ENCODE measurements around the gene LEMD1. TPM values are rescaled to one million over a fixed set of nuclear protein-coding genes. Genes with fewer than 3 reads are reported as not detected.

LEMD1 gene
- total RNA-seq, 1 donor: not detected

DNA sequence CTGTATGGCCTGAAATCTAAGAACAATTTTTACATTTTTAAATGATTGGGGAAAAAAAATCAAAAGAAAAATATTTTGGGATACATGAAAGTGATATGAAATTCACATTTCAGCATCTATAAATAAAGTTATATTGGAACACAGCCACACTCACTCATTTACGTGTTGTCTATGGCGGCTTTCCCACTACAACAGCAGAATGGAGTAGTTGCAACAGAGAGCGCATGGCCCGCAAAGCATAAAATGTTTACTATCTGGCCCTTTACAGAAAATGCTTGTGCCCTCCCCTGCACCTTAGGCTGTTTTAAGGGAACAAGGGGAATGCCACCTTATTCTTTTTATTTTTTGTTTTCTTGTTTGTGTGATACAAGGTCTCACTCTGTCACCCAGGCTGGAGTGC lies 68.7 kb downstream of the LEMD1 start:
- no peak for DNase-seq (ENCODE audit: insufficient read length, low spot score, missing footprints)
- no peak overlapping the region for H3K4me2 ChIP-seq (ENCODE audit: insufficient read depth, low read length)
- H3K79me2 ChIP-seq (ENCODE audit: insufficient read depth, low read length): no peaks in the 10 kb centered on the region
- no peaks in the 10 kb centered on the region for H3K9me3 ChIP-seq (ENCODE audit: low read depth, low read length)
- H3K27me3 ChIP-seq (ENCODE audit: insufficient read depth, low read length): peaks cover 22% of the 10 kb centered on the region
- no peaks in the 10 kb centered on the region for H4K20me1 ChIP-seq (ENCODE audit: insufficient read depth, low read length)
- no peak overlapping the region for H3K27ac ChIP-seq (ENCODE audit: low read depth, low read length)
- no peak overlapping the region for H2AFZ ChIP-seq (ENCODE audit: low read length)
- H3K4me1 ChIP-seq (ENCODE audit: insufficient read depth, low read length): peaks cover 8% of the 10 kb centered on the region
- no peaks in the 10 kb centered on the region for H3K36me3 ChIP-seq (ENCODE audit: insufficient read depth, low read length)
- TF ChIP-seq, protein P1, sequence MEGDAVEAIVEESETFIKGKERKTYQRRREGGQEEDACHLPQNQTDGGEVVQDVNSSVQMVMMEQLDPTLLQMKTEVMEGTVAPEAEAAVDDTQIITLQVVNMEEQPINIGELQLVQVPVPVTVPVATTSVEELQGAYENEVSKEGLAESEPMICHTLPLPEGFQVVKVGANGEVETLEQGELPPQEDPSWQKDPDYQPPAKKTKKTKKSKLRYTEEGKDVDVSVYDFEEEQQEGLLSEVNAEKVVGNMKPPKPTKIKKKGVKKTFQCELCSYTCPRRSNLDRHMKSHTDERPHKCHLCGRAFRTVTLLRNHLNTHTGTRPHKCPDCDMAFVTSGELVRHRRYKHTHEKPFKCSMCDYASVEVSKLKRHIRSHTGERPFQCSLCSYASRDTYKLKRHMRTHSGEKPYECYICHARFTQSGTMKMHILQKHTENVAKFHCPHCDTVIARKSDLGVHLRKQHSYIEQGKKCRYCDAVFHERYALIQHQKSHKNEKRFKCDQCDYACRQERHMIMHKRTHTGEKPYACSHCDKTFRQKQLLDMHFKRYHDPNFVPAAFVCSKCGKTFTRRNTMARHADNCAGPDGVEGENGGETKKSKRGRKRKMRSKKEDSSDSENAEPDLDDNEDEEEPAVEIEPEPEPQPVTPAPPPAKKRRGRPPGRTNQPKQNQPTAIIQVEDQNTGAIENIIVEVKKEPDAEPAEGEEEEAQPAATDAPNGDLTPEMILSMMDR (IDR thresholded peaks at IDR 0.05; ENCODE audit: extremely low read depth, low read depth, low read length): no peak
- no peak overlapping the region for H3K4me3 ChIP-seq (ENCODE audit: insufficient read depth, low read length)

DNA sequence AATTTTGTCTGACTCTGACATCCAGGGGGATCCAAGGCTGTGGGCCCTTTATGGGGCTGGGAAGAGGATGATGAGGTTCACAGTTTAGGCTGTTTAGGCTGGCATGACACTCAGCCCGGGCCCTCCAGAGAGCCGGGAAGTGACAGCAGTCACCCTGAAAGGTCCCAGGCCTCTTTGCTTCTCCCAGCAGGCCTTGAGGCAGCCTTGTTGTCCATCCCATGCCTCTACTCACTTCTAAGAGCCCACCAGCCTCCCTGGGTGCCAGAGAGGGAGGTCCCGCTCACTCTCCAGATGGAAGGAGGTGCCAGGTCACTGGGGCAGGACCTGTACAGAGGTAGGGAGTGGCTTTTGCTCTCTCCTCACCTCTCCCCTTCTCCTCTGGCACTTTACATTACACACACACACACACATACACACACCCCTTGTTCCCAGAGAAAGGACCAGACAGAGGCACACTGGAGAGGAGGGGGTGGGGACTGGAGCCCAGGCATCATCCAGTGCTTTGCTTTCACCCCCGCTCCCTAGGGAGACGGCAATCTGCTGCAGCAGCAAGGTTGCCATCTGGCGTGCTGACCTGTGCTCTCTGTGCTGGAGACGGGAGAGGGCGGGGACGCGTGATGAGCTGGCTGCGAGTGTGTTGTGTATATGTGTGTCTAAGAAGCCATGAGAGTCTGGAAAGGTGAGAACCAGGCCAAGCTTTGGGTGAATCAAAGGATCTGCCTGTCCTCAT lies 69.7 kb downstream of the LEMD1 start:
- H4K20me1 ChIP-seq (ENCODE audit: insufficient read depth, low read length): no peaks in the 10 kb centered on the region
- H2AFZ ChIP-seq (ENCODE audit: low read length): no peak overlapping the region
- no peak overlapping the region for H3K4me2 ChIP-seq (ENCODE audit: insufficient read depth, low read length)
- no peak for DNase-seq (ENCODE audit: insufficient read length, low spot score, missing footprints)
- H3K4me1 ChIP-seq (ENCODE audit: insufficient read depth, low read length): peaks cover 6% of the 10 kb centered on the region
- H3K79me2 ChIP-seq (ENCODE audit: insufficient read depth, low read length): no peaks in the 10 kb centered on the region
- no peaks in the 10 kb centered on the region for H3K9me3 ChIP-seq (ENCODE audit: low read depth, low read length)
- H3K27ac ChIP-seq (ENCODE audit: low read depth, low read length): no peak overlapping the region
- TF ChIP-seq, protein P1 (IDR thresholded peaks at IDR 0.05; ENCODE audit: extremely low read depth, low read depth, low read length): no peak
- H3K27me3 ChIP-seq (ENCODE audit: insufficient read depth, low read length): peaks cover 24% of the 10 kb centered on the region
- H3K4me3 ChIP-seq (ENCODE audit: insufficient read depth, low read length): no peak overlapping the region
- no peaks in the 10 kb centered on the region for H3K36me3 ChIP-seq (ENCODE audit: insufficient read depth, low read length)

DNA sequence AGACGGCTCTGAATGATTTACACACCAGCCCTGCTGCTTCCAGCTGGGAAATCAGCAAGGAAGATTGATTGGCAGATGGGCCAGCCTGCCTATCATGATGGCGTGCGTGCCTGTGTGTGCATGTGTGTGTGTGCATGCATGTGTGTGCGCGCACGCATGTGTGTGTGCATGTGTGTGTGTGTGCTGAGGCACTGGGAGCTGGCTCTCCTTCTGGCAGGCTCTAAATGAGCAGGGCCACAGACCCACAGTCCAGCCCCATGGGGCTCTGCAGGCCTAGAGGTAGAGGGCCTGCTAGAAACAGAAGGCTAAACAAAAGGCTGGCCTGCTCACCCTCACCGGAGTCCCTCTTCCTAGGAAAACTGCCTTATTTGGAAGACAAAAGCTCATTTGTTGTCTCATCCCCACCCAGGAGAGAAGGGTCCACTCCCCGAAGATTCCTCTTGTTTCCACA lies 71.1 kb downstream of the LEMD1 start:
- no peak for DNase-seq (ENCODE audit: insufficient read length, low spot score, missing footprints)
- no peaks in the 10 kb centered on the region for H3K36me3 ChIP-seq (ENCODE audit: insufficient read depth, low read length)
- peaks cover 3% of the 10 kb centered on the region for H3K4me1 ChIP-seq (ENCODE audit: insufficient read depth, low read length)
- TF ChIP-seq, protein P1 (IDR thresholded peaks at IDR 0.05; ENCODE audit: extremely low read depth, low read depth, low read length): no peak
- H3K79me2 ChIP-seq (ENCODE audit: insufficient read depth, low read length): no peaks in the 10 kb centered on the region
- H2AFZ ChIP-seq (ENCODE audit: low read length): no peak overlapping the region
- no peak overlapping the region for H3K4me2 ChIP-seq (ENCODE audit: insufficient read depth, low read length)
- no peak overlapping the region for H3K4me3 ChIP-seq (ENCODE audit: insufficient read depth, low read length)
- peaks cover 32% of the 10 kb centered on the region for H3K27me3 ChIP-seq (ENCODE audit: insufficient read depth, low read length)
- no peaks in the 10 kb centered on the region for H4K20me1 ChIP-seq (ENCODE audit: insufficient read depth, low read length)
- H3K27ac ChIP-seq (ENCODE audit: low read depth, low read length): no peak overlapping the region
- H3K9me3 ChIP-seq (ENCODE audit: low read depth, low read length): no peaks in the 10 kb centered on the region

DNA sequence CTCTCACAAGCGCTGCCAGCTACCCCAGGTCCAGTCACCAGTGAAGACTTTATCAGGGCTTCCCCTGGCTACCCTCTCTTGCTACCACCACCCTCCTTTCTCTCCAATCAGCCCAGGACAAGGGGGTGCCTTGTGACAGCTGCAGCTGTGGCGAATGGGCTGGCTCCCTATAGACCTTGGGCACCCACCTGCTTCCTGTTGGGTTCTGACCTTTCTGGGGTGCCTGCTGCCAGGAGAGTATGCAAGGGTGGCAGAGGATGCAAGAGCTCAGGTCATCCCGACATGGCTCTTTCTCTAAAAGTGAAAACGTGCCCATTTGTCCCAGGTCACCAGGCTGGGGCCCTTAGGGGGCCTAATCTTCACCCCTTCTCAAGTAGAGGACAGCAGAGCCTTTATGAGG lies 71.7 kb downstream of the LEMD1 start:
- peaks cover 37% of the 10 kb centered on the region for H3K27me3 ChIP-seq (ENCODE audit: insufficient read depth, low read length)

More for the DNA sequence above, 71.7 kb downstream of the LEMD1 start:
- TF ChIP-seq, protein P1 (IDR thresholded peaks at IDR 0.05; ENCODE audit: extremely low read depth, low read depth, low read length): no peak
- Histone ChIP-seq H2AFZ (ENCODE audit: low read length) (no peak overlapping the region), H3K36me3 (ENCODE audit: insufficient read depth, low read length) (no peaks in the 10 kb centered on the region), H3K4me2 (ENCODE audit: insufficient read depth, low read length) (no peak overlapping the region), H4K20me1 (ENCODE audit: insufficient read depth, low read length) (no peaks in the 10 kb centered on the region), H3K4me1 (ENCODE audit: insufficient read depth, low read length) (peaks cover 3% of the 10 kb centered on the region), H3K4me3 (ENCODE audit: insufficient read depth, low read length) (no peak overlapping the region), H3K27ac (ENCODE audit: low read depth, low read length) (no peak overlapping the region), H3K9me3 (ENCODE audit: low read depth, low read length) (no peaks in the 10 kb centered on the region), H3K79me2 (ENCODE audit: insufficient read depth, low read length) (no peaks in the 10 kb centered on the region)
- DNase-seq (ENCODE audit: insufficient read length, low spot score, missing footprints): no peak

Measured in osteoblast (primary cell).